Mesenchymal stem cell (in vitro differentiated cells and primary cell): ENCODE data around the gene SCN2A.

Experiments used
- DNase-seq: peaks from one replicate; pipeline ENCODE4 v3.0.0-alpha.2; 2013
- H2AFZ ChIP-seq: one replicate; pipeline ENCODE4 v1.6.1; 2013; ENCODE audit warnings: low read depth, mild to moderate bottlenecking, control low read depth, inconsistent platforms, low read length, moderate library complexity
- H2AK5ac ChIP-seq: 2 replicates; pipeline ENCODE4 v1.6.1; 2013; ENCODE audit warnings: low read length, moderate library complexity, mild to moderate bottlenecking, inconsistent platforms; ENCODE audit not compliant: severe bottlenecking
- H2BK120ac ChIP-seq: one replicate; pipeline ENCODE4 v1.6.1; 2013; ENCODE audit warnings: low read depth, mild to moderate bottlenecking, inconsistent platforms, low read length, moderate library complexity
- H2BK12ac ChIP-seq, 2 experiments: one replicate each; pipeline ENCODE4 v1.6.1; 2013; ENCODE audit warnings: inconsistent platforms in 2 of 2, low read length in 2 of 2, mild to moderate bottlenecking in 2 of 2, moderate library complexity in 2 of 2, control low read depth in 1 of 2
- H2BK15ac ChIP-seq: one replicate; pipeline ENCODE4 v1.6.1; 2013; ENCODE audit warnings: mild to moderate bottlenecking, low read depth, inconsistent platforms; ENCODE audit not compliant: poor library complexity, severe bottlenecking
- H2BK5ac ChIP-seq: 2 replicates; pipeline ENCODE4 v1.6.1; 2013; ENCODE audit warnings: low read depth, mild to moderate bottlenecking, low read length, control low read depth, inconsistent platforms; ENCODE audit not compliant: poor library complexity, severe bottlenecking
- H3K14ac ChIP-seq, 2 experiments: one replicate each; pipeline ENCODE4 v1.6.1; 2013; ENCODE audit warnings: inconsistent platforms in 2 of 2, low read length in 2 of 2, control low read depth in 1 of 2, mild to moderate bottlenecking in 1 of 2, moderate library complexity in 1 of 2
- H3K18ac ChIP-seq, 2 experiments: one replicate each; pipeline ENCODE4 v1.6.1; 2013; ENCODE audit warnings: inconsistent platforms in 2 of 2, low read length in 2 of 2, control low read depth in 1 of 2, low read depth in 1 of 2, mild to moderate bottlenecking in 1 of 2
- H3K23ac ChIP-seq, 2 experiments: one replicate each; pipeline ENCODE4 v1.6.1; 2013; ENCODE audit warnings: inconsistent platforms in 2 of 2, low read length in 2 of 2, mild to moderate bottlenecking in 2 of 2, moderate library complexity in 2 of 2, control low read depth in 1 of 2
- H3K27ac ChIP-seq: 2 replicates; pipeline ENCODE4 v1.5.1; 2013; ENCODE audit warnings: mild to moderate bottlenecking, moderate library complexity, low read length, control low read depth, inconsistent platforms; ENCODE audit not compliant: poor library complexity, severe bottlenecking
- H3K27me3 ChIP-seq, 2 experiments: 2 replicates each; pipeline versions ENCODE4 v1.6.1 to v1.7.0; 2013; ENCODE audit warnings: low read length in 2 of 2, mild to moderate bottlenecking in 2 of 2, moderate library complexity in 2 of 2, control low read depth in 1 of 2, inconsistent platforms in 1 of 2; ENCODE audit not compliant: control insufficient read depth in 1 of 2, insufficient read depth in 1 of 2
- H3K36me3 ChIP-seq, 2 experiments: 2 replicates each; pipeline versions ENCODE4 v1.6.1 to v1.7.0; 2013; ENCODE audit warnings: low read length in 2 of 2, control low read depth in 1 of 2, inconsistent platforms in 1 of 2, low read depth in 1 of 2, mild to moderate bottlenecking in 1 of 2; ENCODE audit not compliant: insufficient read depth in 2 of 2, control insufficient read depth in 1 of 2
- H3K4ac ChIP-seq, 2 experiments: one replicate each; pipeline ENCODE4 v1.6.1; 2013; ENCODE audit warnings: inconsistent platforms in 2 of 2, low read length in 2 of 2, mild to moderate bottlenecking in 2 of 2, moderate library complexity in 2 of 2, control low read depth in 1 of 2, low read depth in 1 of 2
- H3K4me1 ChIP-seq: 2 replicates; pipeline ENCODE4 v1.6.1; 2013; ENCODE audit warnings: low read depth, low read length, control low read depth; ENCODE audit not compliant: control insufficient read depth, insufficient read depth
- H3K4me2 ChIP-seq: 2 replicates; pipeline ENCODE4 v1.6.1; 2013; ENCODE audit warnings: low read length, mild to moderate bottlenecking, inconsistent platforms; ENCODE audit not compliant: poor library complexity, severe bottlenecking
- H3K4me3 ChIP-seq, 2 experiments: 2 replicates each; pipeline versions ENCODE4 v1.5.1 to v1.7.0; 2013; ENCODE audit warnings: low read length in 2 of 2, mild to moderate bottlenecking in 2 of 2, control low read depth in 1 of 2, low read depth in 1 of 2; ENCODE audit not compliant: insufficient read depth in 1 of 2
- H3K79me1 ChIP-seq: replicated peaks from 2 replicates; pipeline ENCODE4 v1.6.1; 2013; ENCODE audit warnings: mild to moderate bottlenecking, control low read depth, low read length, inconsistent platforms; ENCODE audit not compliant: poor library complexity, severe bottlenecking
- H3K9ac ChIP-seq: 2 replicates; pipeline ENCODE4 v1.7.0; 2013; ENCODE audit warnings: mild to moderate bottlenecking, low read length, moderate library complexity
- H3K9me3 ChIP-seq: 2 replicates; pipeline ENCODE4 v1.7.0; 2013; ENCODE audit warnings: mild to moderate bottlenecking, low read length; ENCODE audit not compliant: control insufficient read depth
- H4K8ac ChIP-seq: one replicate; pipeline ENCODE4 v1.6.1; 2013; ENCODE audit warnings: inconsistent platforms, mild to moderate bottlenecking, low read length, moderate library complexity
- H4K91ac ChIP-seq: one replicate; pipeline ENCODE4 v1.6.1; 2013; ENCODE audit warnings: mild to moderate bottlenecking, low read length, inconsistent platforms
- WGBS: methylation state at CpG from one replicate; pipeline ENCODE4 v1.1.7; 2013; ENCODE audit warnings: mixed read lengths; 5-methylcytosine and 5-hydroxymethylcytosine counted together

Gene SCN2A

GRCh38 chr2:165238295-165238694, 919 bp upstream of the SCN2A start:
- H2BK12ac ChIP-seq: no peak overlapping the region
- DNase-seq: peak; percentile 42
- WGBS: no CpG with 5 or more reads among the region's 3 CpGs
- H3K4me2 ChIP-seq: no peak overlapping the region
- no peaks in the 10 kb centered on the region for H3K79me1 ChIP-seq
- no peaks in the 10 kb centered on the region for H3K9me3 ChIP-seq
- H3K18ac ChIP-seq: no peak overlapping the region
- H2BK5ac ChIP-seq: no peak overlapping the region
- H3K23ac ChIP-seq: no peak overlapping the region
- no peak overlapping the region for H3K4ac ChIP-seq
- no peak overlapping the region for H3K27ac ChIP-seq
- H3K36me3 ChIP-seq: no peaks in the 10 kb centered on the region
- H2AFZ ChIP-seq: no peak overlapping the region
- no peak overlapping the region for H2AK5ac ChIP-seq
- H3K4me1 ChIP-seq: no peaks in the 10 kb centered on the region
- no peak overlapping the region for H3K14ac ChIP-seq
- H2BK120ac ChIP-seq: no peak overlapping the region
- H4K8ac ChIP-seq: no peak overlapping the region
- no peak overlapping the region for H4K91ac ChIP-seq
- H3K9ac ChIP-seq: no peak overlapping the region
- H3K27me3 ChIP-seq: no peaks in the 10 kb centered on the region
- no peak overlapping the region for H3K4me3 ChIP-seq
- H2BK15ac ChIP-seq: no peak overlapping the region

DNA sequence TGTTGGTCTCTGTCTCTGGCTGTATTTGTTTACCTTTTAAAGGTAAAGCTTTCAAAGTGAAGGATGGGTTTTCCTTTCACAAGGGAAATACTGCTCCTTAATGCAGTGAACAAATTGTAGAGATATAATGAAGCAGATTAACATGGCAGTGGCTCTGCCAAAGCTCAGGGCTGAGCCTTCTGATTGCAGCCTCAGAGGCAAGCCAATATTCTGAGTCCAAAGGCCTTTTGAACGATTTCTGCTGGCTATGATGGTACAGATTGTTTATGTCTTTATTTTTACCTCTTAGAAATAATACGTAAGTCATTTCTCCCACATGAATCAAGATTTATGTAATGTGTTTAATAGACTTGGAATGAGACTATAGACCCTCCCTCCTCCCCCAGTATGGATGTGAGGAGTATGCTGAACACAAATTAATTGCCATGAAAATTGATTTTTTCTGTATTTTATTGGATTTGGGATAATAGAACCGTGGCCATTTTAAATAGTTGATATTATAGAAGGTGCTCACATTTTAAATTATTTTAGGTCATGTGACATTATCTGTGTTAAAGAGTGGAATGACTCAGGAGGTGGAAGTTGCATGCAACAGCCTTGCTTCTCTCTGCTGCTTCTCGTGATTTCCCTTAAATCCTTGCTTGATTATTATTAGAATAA, 772 bp downstream of the SCN2A start:
- Histone ChIP-seq H3K36me3 (no peaks in the 10 kb centered on the region), H3K79me1 (no peaks in the 10 kb centered on the region), H2BK12ac (no peak overlapping the region), H2AK5ac (no peak overlapping the region), H3K23ac (no peak overlapping the region), H3K27me3 (no peaks in the 10 kb centered on the region), H3K4me1 (no peaks in the 10 kb centered on the region), H3K14ac (no peak overlapping the region), H3K9ac (peak overlapping the region; percentile 25), H3K4me3 (peak overlapping the region in 1 of 2 experiments; percentile 14), H3K4ac (no peak overlapping the region), H3K4me2 (no peak overlapping the region), H3K9me3 (no peaks in the 10 kb centered on the region), H4K8ac (no peak overlapping the region), H3K18ac (no peak overlapping the region), H2BK120ac (no peak overlapping the region), H4K91ac (no peak overlapping the region), H2BK5ac (no peak overlapping the region), H3K27ac (no peak overlapping the region), H2AFZ (no peak overlapping the region), H2BK15ac (no peak overlapping the region)
- no peak for DNase-seq
- 46% methylated on average over 1 of the region's 4 CpGs for WGBS

GRCh38 chr2:165240916-165241315, 1.7 kb downstream of the SCN2A start:
- Histone ChIP-seq H4K8ac (no peak overlapping the region), H2BK120ac (no peak overlapping the region), H3K4me3 (no peak overlapping the region), H2AK5ac (no peak overlapping the region), H3K36me3 (no peaks in the 10 kb centered on the region), H2AFZ (no peak overlapping the region), H3K27ac (no peak overlapping the region), H2BK5ac (no peak overlapping the region), H3K4me1 (no peaks in the 10 kb centered on the region), H2BK15ac (no peak overlapping the region), H3K4ac (no peak overlapping the region), H3K23ac (no peak overlapping the region), H3K79me1 (no peaks in the 10 kb centered on the region), H3K14ac (no peak overlapping the region), H3K9me3 (no peaks in the 10 kb centered on the region), H4K91ac (no peak overlapping the region), H3K27me3 (no peaks in the 10 kb centered on the region), H3K4me2 (no peak overlapping the region), H2BK12ac (no peak overlapping the region), H3K9ac (no peak overlapping the region), H3K18ac (no peak overlapping the region)
- 67% methylated on average over 1 of the region's 2 CpGs for WGBS
- no peak for DNase-seq

- 32% methylated on average over 4 of the region's 5 CpGs for WGBS
- Histone ChIP-seq H2AK5ac (no peak overlapping the region), H3K36me3 (no peaks in the 10 kb centered on the region), H4K8ac (no peak overlapping the region), H2BK120ac (no peak overlapping the region), H3K79me1 (no peaks in the 10 kb centered on the region), H2AFZ (no peak overlapping the region), H2BK5ac (no peak overlapping the region), H3K4me1 (no peaks in the 10 kb centered on the region), H2BK12ac (no peak overlapping the region), H4K91ac (no peak overlapping the region), H3K4me2 (no peak overlapping the region), H3K27me3 (no peaks in the 10 kb centered on the region), H3K9ac (no peak overlapping the region), H2BK15ac (no peak overlapping the region), H3K4me3 (no peak overlapping the region), H3K14ac (no peak overlapping the region), H3K27ac (no peak overlapping the region), H3K18ac (no peak overlapping the region), H3K4ac (no peak overlapping the region), H3K23ac (no peak overlapping the region), H3K9me3 (no peaks in the 10 kb centered on the region)
- DNase-seq: no peak
Observed at GRCh38 chr2:165245081-165245793, 6.0 kb downstream of the SCN2A start.
